ENCODE measurements around the gene PEAK1.

The PEAK1 gene

GRCh38 chr15:77369168-77369567, 50.7 kb downstream of the PEAK1 start:
- DNase-seq (ENCODE audit: low read depth in 1 of 2, low spot score in 1 of 2) = no peak

DNA sequence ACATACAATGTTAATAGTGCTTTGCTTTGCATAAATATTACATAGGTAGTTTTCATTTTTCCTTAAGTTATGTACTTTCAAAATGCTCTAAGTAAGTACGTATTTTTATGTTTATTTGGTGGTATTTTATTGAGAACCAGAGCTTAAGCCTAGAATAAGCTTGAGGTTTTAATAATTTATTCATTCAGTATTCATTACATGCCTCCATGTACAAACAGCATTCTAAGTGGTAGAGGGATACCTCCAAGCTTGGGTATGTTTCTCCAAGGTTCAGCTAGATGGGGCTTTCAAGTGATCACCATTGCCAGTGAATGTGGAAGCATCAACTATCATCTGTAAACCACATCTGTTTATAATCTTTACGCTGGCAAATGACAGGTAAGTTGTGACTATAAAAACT, 52.3 kb downstream of the PEAK1 start:
- no peak for DNase-seq (ENCODE audit: low read depth in 1 of 2, low spot score in 1 of 2)

- DNase-seq (ENCODE audit: low read depth in 1 of 2, low spot score in 1 of 2) = no peak
Measured at GRCh38 chr15:77361456-77361855, 58.4 kb downstream of the PEAK1 start.

GRCh38 chr15:77358545-77359240, 61.2 kb downstream of the PEAK1 start:
- no peak for DNase-seq (ENCODE audit: low read depth in 1 of 2, low spot score in 1 of 2)

DNA sequence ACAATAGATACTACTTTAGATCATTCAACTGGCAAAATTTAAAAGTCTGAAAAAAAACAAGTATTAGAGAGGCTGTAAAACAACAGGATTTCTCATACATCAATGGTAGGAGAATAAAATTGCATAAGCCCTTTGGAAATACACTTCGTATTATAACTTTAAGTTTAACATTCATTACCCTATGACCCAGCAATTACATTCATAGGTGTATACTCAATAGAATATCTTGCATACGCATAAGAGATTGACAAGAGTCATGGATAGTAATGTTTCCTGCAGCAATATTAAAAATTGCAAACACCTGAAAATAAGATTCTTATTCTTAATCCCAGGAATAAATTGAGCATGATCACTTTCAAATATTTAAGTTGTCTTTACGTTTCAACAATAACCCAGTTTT, 63.6 kb downstream of the PEAK1 start:
- no peak for DNase-seq (ENCODE audit: low read depth in 1 of 2, low spot score in 1 of 2)

DNA sequence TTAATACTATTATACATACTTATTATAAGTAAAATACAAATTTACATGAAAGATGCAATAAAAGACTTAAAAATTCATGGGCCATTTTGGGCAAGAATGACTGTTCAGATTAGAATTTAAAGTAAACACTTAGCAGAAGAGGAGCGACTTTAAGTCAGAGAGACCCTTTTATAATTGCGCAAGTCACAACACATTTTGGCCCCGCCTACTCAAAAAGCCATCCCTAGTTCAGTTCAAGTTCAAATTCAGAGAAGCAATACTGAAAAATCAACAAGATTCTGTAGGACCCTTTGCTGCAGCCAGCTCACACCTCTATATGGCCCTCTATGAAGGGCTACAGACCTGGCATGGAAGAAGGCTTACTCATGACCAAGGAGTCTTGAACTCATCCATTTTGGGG, 64.6 kb downstream of the PEAK1 start:
- DNase-seq (ENCODE audit: low read depth in 1 of 2, low spot score in 1 of 2) = no peak

DNA sequence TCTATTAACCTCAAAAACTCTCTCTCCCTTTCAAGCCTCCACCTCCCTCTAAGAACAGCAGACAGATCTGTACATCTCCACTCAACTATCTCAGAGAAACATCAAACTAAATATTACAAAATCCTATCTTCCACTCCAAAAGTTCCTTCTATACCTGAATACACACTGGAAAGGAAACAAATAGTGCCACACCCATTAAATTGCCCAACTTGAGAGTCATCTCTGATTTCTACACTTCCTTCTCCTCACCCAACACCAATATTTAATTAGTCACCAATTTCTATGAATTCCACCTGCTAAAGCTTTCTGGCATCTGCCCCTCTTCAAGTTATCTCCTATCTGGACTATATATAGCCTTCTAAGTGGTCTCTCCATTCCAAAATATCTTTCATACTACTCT, 65.8 kb downstream of the PEAK1 start:
- no peak for DNase-seq (ENCODE audit: low read depth in 1 of 2, low spot score in 1 of 2)

- DNase-seq (ENCODE audit: low read depth in 1 of 2, low spot score in 1 of 2) = no peak
Measured at GRCh38 chr15:77352887-77353286, 67.0 kb downstream of the PEAK1 start.

GRCh38 chr15:77350792-77351191, 69.1 kb downstream of the PEAK1 start:
- no peak for DNase-seq (ENCODE audit: low read depth in 1 of 2, low spot score in 1 of 2)

- DNase-seq (ENCODE audit: low read depth in 1 of 2, low spot score in 1 of 2) = no peak
Measured at GRCh38 chr15:77349666-77350065, 70.2 kb downstream of the PEAK1 start.

DNA sequence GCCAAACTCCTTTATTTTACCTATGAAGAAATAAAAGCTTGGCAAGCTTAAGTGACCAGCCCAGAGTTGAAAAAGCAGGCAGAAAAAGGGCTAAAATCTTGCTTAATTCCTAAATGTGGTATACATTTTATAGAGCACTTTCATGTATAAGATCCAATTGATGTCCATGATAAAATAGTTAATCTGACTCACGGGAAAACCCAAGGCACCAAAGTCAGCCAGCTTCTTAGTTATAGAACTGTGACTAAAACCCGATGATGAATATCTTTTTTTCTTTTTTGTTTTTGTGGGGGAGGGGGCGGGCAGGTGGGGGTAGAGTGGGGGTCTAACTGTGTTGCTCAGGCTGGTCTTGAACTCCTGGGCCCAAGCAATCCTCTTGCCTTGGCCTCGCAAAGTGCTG, 71.4 kb downstream of the PEAK1 start:
- no peak for DNase-seq (ENCODE audit: low read depth in 1 of 2, low spot score in 1 of 2)

GRCh38 chr15:77347197-77347596, 72.7 kb downstream of the PEAK1 start:
- DNase-seq (ENCODE audit: low read depth in 1 of 2, low spot score in 1 of 2) = no peak

DNA sequence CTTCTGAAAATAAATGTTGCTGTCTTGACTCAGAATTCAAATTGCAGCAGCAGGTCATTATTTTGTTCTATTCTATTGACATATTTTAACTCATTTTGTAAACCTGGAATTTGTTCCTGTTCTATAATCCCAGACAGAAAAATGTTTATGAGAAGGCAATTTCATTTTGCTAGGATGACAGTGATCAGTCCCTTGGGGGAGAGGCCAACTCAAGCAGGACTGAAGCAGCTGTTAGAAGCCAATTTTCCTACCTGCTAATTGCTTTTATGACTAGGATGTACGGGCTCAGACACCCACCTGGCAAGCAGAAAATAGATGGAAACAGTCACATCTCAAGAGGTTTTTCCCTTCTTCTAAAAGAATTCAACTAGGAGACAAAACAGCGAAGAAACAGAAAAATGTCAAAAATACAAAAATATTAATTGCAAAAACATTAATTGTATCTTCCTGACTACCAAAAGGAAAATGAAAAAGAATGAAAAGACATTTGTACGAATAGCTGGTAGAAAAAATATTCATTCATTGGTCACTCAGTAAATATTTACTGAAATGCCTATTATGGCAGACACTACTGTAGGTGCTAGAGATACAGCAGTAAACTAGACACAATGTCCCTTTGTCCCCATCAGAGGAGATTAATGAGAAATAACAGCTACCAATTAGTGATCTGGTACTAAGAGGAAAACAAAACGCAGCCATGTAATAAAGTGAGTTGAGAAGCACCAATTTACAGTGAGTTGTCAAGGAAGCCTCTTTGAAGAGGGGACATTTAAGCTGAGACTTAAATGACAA, 73.5 kb downstream of the PEAK1 start:
- no peak for DNase-seq (ENCODE audit: low read depth in 1 of 2, low spot score in 1 of 2)

DNA sequence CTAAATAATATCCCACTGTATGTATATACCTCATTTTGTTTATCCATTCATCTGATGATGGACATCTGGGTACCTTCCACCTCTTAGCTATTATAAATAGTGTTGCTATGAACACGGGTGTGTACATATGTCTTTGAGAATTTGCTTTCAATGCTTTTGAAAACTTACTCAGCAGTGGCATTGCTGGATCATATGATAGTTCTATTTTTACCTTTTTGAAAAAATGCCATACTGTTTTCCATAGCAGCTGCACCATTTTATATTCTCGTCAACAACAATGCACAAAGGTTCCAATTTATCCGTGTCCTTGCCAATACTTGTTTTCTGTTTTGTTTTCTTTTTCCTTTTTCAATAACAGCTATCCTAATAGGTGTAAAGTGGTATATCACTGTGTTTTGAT, 77.1 kb downstream of the PEAK1 start:
- no peak for DNase-seq (ENCODE audit: low read depth in 1 of 2, low spot score in 1 of 2)

- no peak for DNase-seq (ENCODE audit: low read depth in 1 of 2, low spot score in 1 of 2)
Measured at GRCh38 chr15:77340245-77340644, 79.7 kb downstream of the PEAK1 start.

DNA sequence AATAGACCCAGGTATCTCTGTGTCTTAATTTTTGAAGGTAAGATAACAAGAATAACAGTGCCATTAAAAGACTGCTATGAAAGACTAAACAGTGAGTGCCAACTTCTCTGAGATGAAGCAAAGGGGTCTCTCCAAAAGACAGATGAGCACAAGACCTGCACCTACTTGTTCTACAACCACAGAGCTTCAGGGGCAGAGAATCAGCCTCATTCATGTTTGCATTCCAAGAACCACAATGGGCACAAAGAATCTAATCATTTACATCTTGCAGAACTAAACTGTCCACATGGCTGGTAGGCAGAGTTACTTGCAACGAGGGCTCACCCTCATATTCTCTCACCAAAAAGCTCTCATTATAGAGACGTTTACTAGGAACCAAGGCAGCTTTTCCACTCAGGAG, 83.9 kb downstream of the PEAK1 start:
- DNase-seq (ENCODE audit: low read depth in 1 of 2, low spot score in 1 of 2) = no peak

DNA sequence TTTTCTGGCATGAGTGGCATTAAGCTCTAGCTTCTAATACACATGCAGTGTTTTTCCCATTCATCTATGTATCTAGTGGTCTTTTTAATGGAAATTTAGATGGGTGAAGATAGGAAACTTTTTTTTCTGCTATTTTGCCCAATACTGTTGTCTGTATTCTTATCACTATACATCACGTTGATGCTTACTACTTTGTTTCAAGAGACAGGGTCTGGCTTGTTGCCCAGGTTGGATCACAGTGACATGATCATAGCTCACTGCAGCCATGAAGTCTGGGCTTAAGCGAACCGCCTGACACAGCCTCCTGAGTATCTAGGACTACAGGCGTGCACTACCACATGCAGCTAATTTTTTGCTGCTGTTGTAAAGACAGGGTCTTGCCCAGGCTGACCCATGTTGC, 84.6 kb downstream of the PEAK1 start:
- DNase-seq (ENCODE audit: low read depth in 1 of 2, low spot score in 1 of 2) = no peak

DNA sequence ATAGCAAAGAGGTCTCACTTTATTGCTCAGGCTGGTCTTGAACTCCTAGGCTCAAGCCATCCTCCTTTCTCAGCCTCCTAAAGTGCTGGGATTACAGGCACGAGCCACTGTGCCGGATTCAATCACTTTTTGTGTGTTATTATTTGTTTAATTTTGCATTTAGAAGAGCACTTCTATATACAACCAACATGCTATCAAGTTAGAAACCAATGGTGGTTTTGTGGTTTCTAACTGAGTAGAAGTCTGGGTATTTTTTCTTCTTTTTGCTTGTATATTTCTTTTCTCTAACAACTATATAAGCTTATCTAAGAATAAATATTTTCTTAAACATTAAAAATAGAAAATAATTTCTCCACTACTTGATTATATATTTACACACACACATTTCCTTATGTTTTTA, 86.7 kb downstream of the PEAK1 start:
- no peak for DNase-seq (ENCODE audit: low read depth in 1 of 2, low spot score in 1 of 2)

GRCh38 chr15:77329202-77329601, 90.7 kb downstream of the PEAK1 start:
- no peak for DNase-seq (ENCODE audit: low read depth in 1 of 2, low spot score in 1 of 2)

DNA sequence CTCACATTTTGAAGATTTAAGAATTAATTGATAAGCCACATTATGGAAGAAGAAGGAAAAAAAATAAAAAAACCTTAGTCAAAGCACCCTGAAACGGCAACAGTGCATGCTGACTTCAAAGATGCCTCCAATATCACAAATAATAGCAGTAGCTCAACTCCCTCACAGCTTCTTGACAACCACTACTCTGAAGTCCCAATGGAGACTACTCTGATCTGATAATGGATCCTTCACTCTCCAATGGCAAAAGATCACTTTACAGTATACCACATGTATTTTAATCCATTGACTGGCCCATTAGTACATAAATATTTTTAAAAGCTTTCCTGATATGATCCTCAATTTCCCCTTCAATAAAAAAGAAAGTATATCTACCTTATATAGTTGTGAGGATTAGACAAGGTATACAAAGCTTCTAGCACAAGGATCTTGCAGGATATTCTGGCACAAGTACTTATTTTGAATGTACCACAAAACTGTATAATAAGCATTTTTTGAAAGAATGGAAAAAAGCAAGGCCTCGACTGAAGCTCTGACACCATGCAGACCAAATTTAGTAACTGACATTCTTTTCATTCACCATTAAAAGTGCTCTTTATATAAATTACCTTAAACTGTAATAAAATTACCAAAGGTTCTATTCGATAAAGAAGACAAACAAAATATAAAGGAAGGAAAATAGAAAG, 91.9 kb downstream of the PEAK1 start:
- no peak for DNase-seq (ENCODE audit: low read depth in 1 of 2, low spot score in 1 of 2)

GRCh38 chr15:77327168-77327567, 92.7 kb downstream of the PEAK1 start:
- no peak for DNase-seq (ENCODE audit: low read depth in 1 of 2, low spot score in 1 of 2)

DNA sequence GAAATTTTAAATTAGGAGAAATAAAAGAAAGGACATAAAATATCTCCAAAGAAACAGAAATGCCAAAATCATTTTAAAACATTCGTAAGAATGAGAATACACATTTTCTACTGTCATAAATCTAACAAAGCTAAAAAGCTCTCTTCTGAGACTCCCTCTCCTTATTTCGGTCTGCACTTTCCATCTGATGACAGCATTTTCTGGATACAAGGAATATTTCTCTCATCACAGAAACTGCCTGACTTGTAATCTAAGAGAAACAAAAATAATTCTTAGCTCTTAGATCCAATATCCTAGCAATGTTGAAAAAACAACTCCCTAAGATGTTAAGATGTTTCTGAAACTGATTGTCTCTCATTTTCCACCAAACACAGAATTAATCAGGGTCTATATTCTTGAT, 93.5 kb downstream of the PEAK1 start:
- no peak for DNase-seq (ENCODE audit: low read depth in 1 of 2, low spot score in 1 of 2)

Measured in activated T-helper 1 cell treated with anti-CD3 and anti-CD28 coated beads, Interleukin-2, amount 50 U/mL, for 16 hours (primary cell).